H9 (cell line): ENCODE measurements around the gene PLD3. TPM values are rescaled to one million over a fixed set of nuclear protein-coding genes. Genes with fewer than 3 reads are reported as not detected.
A peak's percentile ranks its signal among the peaks of the same experiment; 100 is the strongest.

ENCODE experiments used
- DNase-seq: peaks from one replicate; pipeline ENCODE4 v3.0.0-alpha.2; 2017
- H2AFZ ChIP-seq: one replicate; pipeline ENCODE4 v1.6.1; 2013; ENCODE audit warnings: mild to moderate bottlenecking, low read length, control low read depth, moderate library complexity
- H2AK5ac ChIP-seq: 2 replicates; pipeline ENCODE4 v1.6.1; 2013; ENCODE audit warnings: low read length, control low read depth, mixed read lengths; ENCODE audit not compliant: insufficient read length
- H2BK120ac ChIP-seq: one replicate; pipeline ENCODE4 v1.6.1; 2013; ENCODE audit warnings: low read depth, mild to moderate bottlenecking, low read length, control low read depth, inconsistent platforms; ENCODE audit not compliant: poor library complexity, severe bottlenecking
- H2BK12ac ChIP-seq: 2 replicates; pipeline ENCODE4 v1.6.1; 2013; ENCODE audit warnings: low read length, control low read depth, mixed read lengths, low read depth; ENCODE audit not compliant: insufficient read length
- H2BK15ac ChIP-seq: 2 replicates; pipeline ENCODE4 v1.6.1; 2013; ENCODE audit warnings: low read depth, low read length, control low read depth
- H2BK20ac ChIP-seq: one replicate; pipeline ENCODE4 v1.6.1; 2013; ENCODE audit warnings: low read depth, mild to moderate bottlenecking, low read length, control low read depth, inconsistent platforms; ENCODE audit not compliant: poor library complexity, severe bottlenecking
- H2BK5ac ChIP-seq: 2 replicates; pipeline ENCODE4 v1.6.1; 2013; ENCODE audit warnings: low read length, control low read depth, mixed read lengths; ENCODE audit not compliant: insufficient read length
- H3K14ac ChIP-seq: 2 replicates; pipeline ENCODE4 v1.6.1; 2013; ENCODE audit warnings: low read length, control low read depth; ENCODE audit not compliant: insufficient read depth
- H3K18ac ChIP-seq: 2 replicates; pipeline ENCODE4 v1.6.1; 2013; ENCODE audit warnings: low read depth, mild to moderate bottlenecking, mixed read lengths, low read length, control low read depth; ENCODE audit not compliant: insufficient read length
- H3K23ac ChIP-seq: 2 replicates; pipeline ENCODE4 v1.6.1; 2013; ENCODE audit warnings: low read length, control low read depth, mixed read lengths, low read depth; ENCODE audit not compliant: insufficient read length
- H3K23me2 ChIP-seq: 2 replicates; pipeline ENCODE4 v1.6.1; 2013; ENCODE audit warnings: low read depth, mild to moderate bottlenecking, mixed read lengths, low read length, control low read depth; ENCODE audit not compliant: insufficient read length, poor library complexity, severe bottlenecking
- H3K27ac ChIP-seq: 2 replicates; pipeline ENCODE4 v1.5.1; 2013; ENCODE audit warnings: low read length, control low read depth, mixed read lengths, low read depth; ENCODE audit not compliant: insufficient read length
- H3K27me3 ChIP-seq: 2 replicates; pipeline ENCODE4 v1.6.1; 2013; ENCODE audit warnings: low read length, control low read depth, inconsistent platforms; ENCODE audit not compliant: insufficient read depth
- H3K4ac ChIP-seq: 2 replicates; pipeline ENCODE4 v1.6.1; 2013; ENCODE audit warnings: low read depth, mild to moderate bottlenecking, control low read depth, inconsistent platforms, low read length, moderate library complexity
- H3K4me1 ChIP-seq: 2 replicates; pipeline ENCODE4 v1.6.1; 2013; ENCODE audit warnings: low read length, control low read depth, inconsistent platforms; ENCODE audit not compliant: insufficient read depth
- H3K4me2 ChIP-seq: 2 replicates; pipeline ENCODE4 v1.6.1; 2013; ENCODE audit warnings: low read length, control low read depth, mixed read lengths; ENCODE audit not compliant: insufficient read length, insufficient read depth
- H3K56ac ChIP-seq: 2 replicates; pipeline ENCODE4 v1.6.1; 2013; ENCODE audit warnings: low read depth, mild to moderate bottlenecking, mixed read lengths, low read length, control low read depth; ENCODE audit not compliant: insufficient read length
- H3K79me1 ChIP-seq: 2 replicates; pipeline ENCODE4 v1.6.1; 2013; ENCODE audit warnings: low read depth, mild to moderate bottlenecking, moderate library complexity, low read length, control low read depth, inconsistent platforms; ENCODE audit not compliant: insufficient read depth, poor library complexity, severe bottlenecking
- H3K79me2 ChIP-seq: 2 replicates; pipeline ENCODE4 v1.6.1; 2013; ENCODE audit warnings: low read length, control low read depth, inconsistent platforms; ENCODE audit not compliant: insufficient read depth
- H3K9ac ChIP-seq: 2 replicates; pipeline ENCODE4 v1.6.1; 2013; ENCODE audit warnings: low read length, control low read depth, mixed read lengths; ENCODE audit not compliant: insufficient read length; ENCODE audit errors: extremely low read depth
- H3K9me3 ChIP-seq: one replicate; pipeline ENCODE4 v1.6.1; 2013; ENCODE audit warnings: low read depth, low read length, inconsistent platforms; ENCODE audit not compliant: control insufficient read depth
- H3T11ph ChIP-seq: one replicate; pipeline ENCODE4 v1.6.1; 2013; ENCODE audit warnings: mild to moderate bottlenecking, low read length, control low read depth, inconsistent platforms
- H4K20me1 ChIP-seq: one replicate; pipeline ENCODE4 v1.6.1; 2013; ENCODE audit not compliant: control insufficient read depth, insufficient read length, insufficient read depth
- H4K5ac ChIP-seq: 2 replicates; pipeline ENCODE4 v1.6.1; 2013; ENCODE audit warnings: low read depth, mild to moderate bottlenecking, mixed read lengths, low read length, control low read depth; ENCODE audit not compliant: insufficient read length
- H4K8ac ChIP-seq: replicated peaks from 2 replicates; pipeline ENCODE4 v1.6.1; 2013; ENCODE audit warnings: low read length, control low read depth, mixed read lengths, low read depth; ENCODE audit not compliant: insufficient read length
- H4K91ac ChIP-seq: 2 replicates; pipeline ENCODE4 v1.6.1; 2013; ENCODE audit warnings: low read depth, mild to moderate bottlenecking, moderate library complexity, mixed read lengths, low read length, control low read depth; ENCODE audit not compliant: insufficient read length
- H3K27ac Mint-ChIP-seq, 3 experiments: 2 replicates in 2 of 3; 3 replicates in 1 of 3; pipeline ENCODE4 v1.8.0; 2020 to 2021; ENCODE audit warnings: mixed read lengths in 3 of 3, mild to moderate bottlenecking in 1 of 3, moderate library complexity in 1 of 3
- H3K27me3 Mint-ChIP-seq: 2 replicates; pipeline ENCODE4 v1.8.0; 2021; ENCODE audit warnings: low read depth, mild to moderate bottlenecking, moderate library complexity, mixed read lengths
- H3K36me3 Mint-ChIP-seq, 3 experiments: 2 replicates in 2 of 3; 3 replicates in 1 of 3; pipeline ENCODE4 v1.8.0; 2020 to 2021; ENCODE audit warnings: low read depth in 3 of 3, mixed read lengths in 3 of 3; ENCODE audit not compliant: insufficient read depth in 1 of 3
- H3K4me1 Mint-ChIP-seq, 2 experiments: 2 replicates each; pipeline ENCODE4 v1.8.0; 2020; ENCODE audit warnings: mixed read lengths in 2 of 2
- H3K4me3 Mint-ChIP-seq, 2 experiments: 2 replicates in 1 of 2; 3 replicates in 1 of 2; pipeline ENCODE4 v1.8.0; 2020 to 2021; ENCODE audit warnings: mild to moderate bottlenecking in 2 of 2, mixed read lengths in 2 of 2, moderate library complexity in 1 of 2
- H3K9me3 Mint-ChIP-seq, 2 experiments: 2 replicates in 1 of 2; 3 replicates in 1 of 2; pipeline ENCODE4 v1.8.0; 2020; ENCODE audit warnings: mild to moderate bottlenecking in 2 of 2, mixed read lengths in 2 of 2, moderate library complexity in 1 of 2
- WGBS: extraction: QIAGEN DNeasy Blood & Tissue Kit; methylation state at CpG from one replicate; pipeline ENCODE4 v1.1.7; 2013; ENCODE audit warnings: missing lambda C conversion rate, low lambda C conversion rate, mixed read lengths; ENCODE audit not compliant: insufficient read length; ENCODE audit errors: extremely low coverage; 5-methylcytosine and 5-hydroxymethylcytosine counted together
- total RNA-seq: library from RNA; stranded (reverse); gene quantifications from 2 replicates; pipeline ENCODE4 v1.2.1, GENCODE V29; 2021
- TF ChIP-seq, protein P1 (sequence below): fragments of 200-600 bp; sonication (generic); conservative IDR thresholded peaks from 3 replicates; pipeline ENCODE4 v1.8.0; 2021; ENCODE audit warnings: antibody characterized with exemption, mild to moderate bottlenecking

The PLD3 gene
- total RNA-seq, 1 experiment from 2014 or later = 194 TPM

DNA sequence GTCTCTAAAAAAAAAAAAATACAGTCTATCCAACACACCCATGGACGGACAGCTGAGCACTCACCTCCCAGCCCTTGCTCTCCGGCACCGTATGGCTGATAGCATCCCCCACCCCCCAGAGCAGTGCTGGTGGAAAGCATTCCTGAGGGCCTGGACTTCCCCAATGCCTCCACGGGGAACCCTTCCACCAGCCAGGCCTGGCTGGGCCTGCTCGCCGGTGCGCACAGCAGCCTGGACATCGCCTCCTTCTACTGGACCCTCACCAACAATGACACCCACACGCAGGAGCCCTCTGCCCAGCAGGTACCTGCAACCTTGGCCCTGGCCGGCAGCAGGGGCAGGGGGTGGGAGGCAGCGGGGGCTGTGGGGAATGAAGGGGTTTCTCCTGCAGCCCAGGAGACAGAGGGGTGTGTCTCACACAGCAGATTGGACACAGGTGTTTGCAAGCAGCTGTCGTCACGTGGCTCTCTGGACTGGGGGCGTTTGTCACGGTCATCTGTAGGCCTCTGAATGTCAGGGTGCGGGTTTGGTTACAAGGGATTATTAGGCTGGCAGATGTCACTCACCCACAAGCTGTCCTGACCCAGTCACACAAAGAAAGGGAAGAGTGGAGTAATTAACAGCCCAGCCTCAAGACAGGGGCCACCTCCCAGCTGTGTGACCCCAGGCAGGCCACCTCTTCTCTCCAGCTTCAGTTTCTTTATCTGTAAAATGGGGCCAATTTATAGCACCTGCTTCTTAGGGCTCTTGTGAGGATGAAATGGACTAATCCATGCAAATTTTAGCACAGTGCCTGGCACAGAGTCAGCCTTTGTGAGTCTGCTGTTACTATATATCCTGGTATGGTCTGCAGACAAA is 19.3 kb downstream of the PLD3 start:
- H3K79me2 ChIP-seq = no peaks in the 10 kb centered on the region
- no peak overlapping the region for H3K4ac ChIP-seq
- H3K79me1 ChIP-seq = no peaks in the 10 kb centered on the region
- no peak overlapping the region for H3T11ph ChIP-seq
- no peak overlapping the region for H3K18ac ChIP-seq
- no peak overlapping the region for H2BK12ac ChIP-seq
- Mint-ChIP-seq H3K36me3 (peaks cover 18 to 48% (median 47%) of the 10 kb centered on the region in 3 experiments), H3K4me3 (no peak overlapping the region; a peak in 1 of 5 replicates), H3K4me1 (peaks cover 18 to 27% of the 10 kb centered on the region in 2 experiments), H3K27ac (peak overlapping the region in 2 of 3 experiments; percentile 14 to 91; a peak in 1 of 7 replicates), H3K9me3 (no peaks in the 10 kb centered on the region), H3K27me3 (no peaks in the 10 kb centered on the region; the same call in 1 of the 2 replicates)
- no peak overlapping the region for H2AFZ ChIP-seq
- no peak overlapping the region for H2BK20ac ChIP-seq
- no peak overlapping the region for H3K9ac ChIP-seq
- no peak overlapping the region for H3K14ac ChIP-seq
- no peak overlapping the region for H3K23ac ChIP-seq
- no peaks in the 10 kb centered on the region for H4K20me1 ChIP-seq
- WGBS = no CpG with 5 or more reads among the region's 16 CpGs
- H2BK15ac ChIP-seq = no peak overlapping the region
- H2BK120ac ChIP-seq = no peak overlapping the region
- no peaks in the 10 kb centered on the region for H3K9me3 ChIP-seq
- H2BK5ac ChIP-seq = no peak overlapping the region
- H3K4me2 ChIP-seq = no peak overlapping the region
- H3K56ac ChIP-seq = no peak overlapping the region
- H4K91ac ChIP-seq = no peak overlapping the region
- H3K23me2 ChIP-seq = peaks cover 7% of the 10 kb centered on the region
- DNase-seq = no peak
- H3K4me1 ChIP-seq = no peaks in the 10 kb centered on the region
- H3K27ac ChIP-seq = no peak overlapping the region
- no peak overlapping the region for H4K5ac ChIP-seq
- no peak overlapping the region for H4K8ac ChIP-seq
- no peak overlapping the region for H2AK5ac ChIP-seq
- TF ChIP-seq, protein P1, sequence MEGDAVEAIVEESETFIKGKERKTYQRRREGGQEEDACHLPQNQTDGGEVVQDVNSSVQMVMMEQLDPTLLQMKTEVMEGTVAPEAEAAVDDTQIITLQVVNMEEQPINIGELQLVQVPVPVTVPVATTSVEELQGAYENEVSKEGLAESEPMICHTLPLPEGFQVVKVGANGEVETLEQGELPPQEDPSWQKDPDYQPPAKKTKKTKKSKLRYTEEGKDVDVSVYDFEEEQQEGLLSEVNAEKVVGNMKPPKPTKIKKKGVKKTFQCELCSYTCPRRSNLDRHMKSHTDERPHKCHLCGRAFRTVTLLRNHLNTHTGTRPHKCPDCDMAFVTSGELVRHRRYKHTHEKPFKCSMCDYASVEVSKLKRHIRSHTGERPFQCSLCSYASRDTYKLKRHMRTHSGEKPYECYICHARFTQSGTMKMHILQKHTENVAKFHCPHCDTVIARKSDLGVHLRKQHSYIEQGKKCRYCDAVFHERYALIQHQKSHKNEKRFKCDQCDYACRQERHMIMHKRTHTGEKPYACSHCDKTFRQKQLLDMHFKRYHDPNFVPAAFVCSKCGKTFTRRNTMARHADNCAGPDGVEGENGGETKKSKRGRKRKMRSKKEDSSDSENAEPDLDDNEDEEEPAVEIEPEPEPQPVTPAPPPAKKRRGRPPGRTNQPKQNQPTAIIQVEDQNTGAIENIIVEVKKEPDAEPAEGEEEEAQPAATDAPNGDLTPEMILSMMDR = no peak
- H3K27me3 ChIP-seq = no peaks in the 10 kb centered on the region
